HCT116 (cell line): Measurements from ENCODE around the gene IGSF5.

Experiments used
- EZH2 ChIP-seq: fragments of 200-600 bp; sonication (generic); IDR thresholded peaks from 2 replicates; pipeline ENCODE4 v1.6.1; 2017; ENCODE audit warnings: antibody characterized with exemption, mixed run types
- POLR2A ChIP-seq: IDR thresholded peaks from 2 replicates; pipeline ENCODE4 v1.7.0; 2011; ENCODE audit warnings: borderline replicate concordance; ENCODE audit not compliant: insufficient read depth, insufficient read length; ENCODE audit errors: extremely low read depth
- SP1 ChIP-seq: IDR thresholded peaks from 2 replicates; pipeline ENCODE4 v1.6.1; 2012; ENCODE audit warnings: low read depth
- TF ChIP-seq, protein P1 (sequence below), 3 experiments: fragments of 200-600 bp in 1 of 3; sonication (generic) in 1 of 3; IDR thresholded peaks in 2 of 3; conservative IDR thresholded peaks in 1 of 3; 2 replicates each; pipeline ENCODE4 v1.5.1; 2012 to 2017; ENCODE audit warnings: low read depth in 2 of 3, low read length in 2 of 3, antibody characterized with exemption in 1 of 3, borderline replicate concordance in 1 of 3, control low read depth in 1 of 3, mild to moderate bottlenecking in 1 of 3, mixed read lengths in 1 of 3, mixed run types in 1 of 3, moderate library complexity in 1 of 3; ENCODE audit not compliant: insufficient read depth in 1 of 3
- TF ChIP-seq, protein P2 (sequence below): IDR thresholded peaks from 2 replicates; pipeline ENCODE4 v1.6.1; 2012; ENCODE audit warnings: low read depth
- TF ChIP-seq, protein P3 (sequence below): IDR thresholded peaks from 2 replicates; pipeline ENCODE4 v1.6.1; 2012

DNA sequence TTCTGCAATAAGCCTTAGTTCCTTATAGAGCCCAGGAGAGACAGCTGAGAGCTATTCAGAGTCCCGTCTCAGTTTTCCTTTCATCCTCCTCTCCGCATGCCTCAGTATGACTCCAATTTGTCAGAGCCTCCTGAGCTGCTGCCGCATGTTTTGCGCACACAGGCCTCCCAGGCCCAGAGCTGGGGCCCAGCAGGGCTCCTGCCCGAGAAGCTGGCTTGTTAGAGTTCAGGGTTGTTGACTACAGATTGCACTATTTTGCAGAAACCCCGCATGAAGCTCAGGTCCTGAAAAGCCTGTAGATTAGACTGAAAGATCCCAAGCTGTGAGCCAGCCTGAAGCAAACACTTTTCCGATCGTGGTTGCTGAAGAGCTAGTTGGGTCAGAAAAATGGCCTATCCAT lies 51.5 kb downstream of the IGSF5 start:
- TF ChIP-seq, protein P1, sequence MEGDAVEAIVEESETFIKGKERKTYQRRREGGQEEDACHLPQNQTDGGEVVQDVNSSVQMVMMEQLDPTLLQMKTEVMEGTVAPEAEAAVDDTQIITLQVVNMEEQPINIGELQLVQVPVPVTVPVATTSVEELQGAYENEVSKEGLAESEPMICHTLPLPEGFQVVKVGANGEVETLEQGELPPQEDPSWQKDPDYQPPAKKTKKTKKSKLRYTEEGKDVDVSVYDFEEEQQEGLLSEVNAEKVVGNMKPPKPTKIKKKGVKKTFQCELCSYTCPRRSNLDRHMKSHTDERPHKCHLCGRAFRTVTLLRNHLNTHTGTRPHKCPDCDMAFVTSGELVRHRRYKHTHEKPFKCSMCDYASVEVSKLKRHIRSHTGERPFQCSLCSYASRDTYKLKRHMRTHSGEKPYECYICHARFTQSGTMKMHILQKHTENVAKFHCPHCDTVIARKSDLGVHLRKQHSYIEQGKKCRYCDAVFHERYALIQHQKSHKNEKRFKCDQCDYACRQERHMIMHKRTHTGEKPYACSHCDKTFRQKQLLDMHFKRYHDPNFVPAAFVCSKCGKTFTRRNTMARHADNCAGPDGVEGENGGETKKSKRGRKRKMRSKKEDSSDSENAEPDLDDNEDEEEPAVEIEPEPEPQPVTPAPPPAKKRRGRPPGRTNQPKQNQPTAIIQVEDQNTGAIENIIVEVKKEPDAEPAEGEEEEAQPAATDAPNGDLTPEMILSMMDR (IDR thresholded peaks at IDR 0.05 in 2 of 3, conservative IDR thresholded peaks at IDR 0.05 in 1 of 3; ENCODE audit: borderline replicate concordance in 1 of 3, insufficient read depth in 1 of 3, low read depth in 2 of 3, low read length in 2 of 3) = no peak
- TF ChIP-seq EZH2 (no peak), POLR2A (no peak), SP1 (no peak)
- TF ChIP-seq, protein P2, sequence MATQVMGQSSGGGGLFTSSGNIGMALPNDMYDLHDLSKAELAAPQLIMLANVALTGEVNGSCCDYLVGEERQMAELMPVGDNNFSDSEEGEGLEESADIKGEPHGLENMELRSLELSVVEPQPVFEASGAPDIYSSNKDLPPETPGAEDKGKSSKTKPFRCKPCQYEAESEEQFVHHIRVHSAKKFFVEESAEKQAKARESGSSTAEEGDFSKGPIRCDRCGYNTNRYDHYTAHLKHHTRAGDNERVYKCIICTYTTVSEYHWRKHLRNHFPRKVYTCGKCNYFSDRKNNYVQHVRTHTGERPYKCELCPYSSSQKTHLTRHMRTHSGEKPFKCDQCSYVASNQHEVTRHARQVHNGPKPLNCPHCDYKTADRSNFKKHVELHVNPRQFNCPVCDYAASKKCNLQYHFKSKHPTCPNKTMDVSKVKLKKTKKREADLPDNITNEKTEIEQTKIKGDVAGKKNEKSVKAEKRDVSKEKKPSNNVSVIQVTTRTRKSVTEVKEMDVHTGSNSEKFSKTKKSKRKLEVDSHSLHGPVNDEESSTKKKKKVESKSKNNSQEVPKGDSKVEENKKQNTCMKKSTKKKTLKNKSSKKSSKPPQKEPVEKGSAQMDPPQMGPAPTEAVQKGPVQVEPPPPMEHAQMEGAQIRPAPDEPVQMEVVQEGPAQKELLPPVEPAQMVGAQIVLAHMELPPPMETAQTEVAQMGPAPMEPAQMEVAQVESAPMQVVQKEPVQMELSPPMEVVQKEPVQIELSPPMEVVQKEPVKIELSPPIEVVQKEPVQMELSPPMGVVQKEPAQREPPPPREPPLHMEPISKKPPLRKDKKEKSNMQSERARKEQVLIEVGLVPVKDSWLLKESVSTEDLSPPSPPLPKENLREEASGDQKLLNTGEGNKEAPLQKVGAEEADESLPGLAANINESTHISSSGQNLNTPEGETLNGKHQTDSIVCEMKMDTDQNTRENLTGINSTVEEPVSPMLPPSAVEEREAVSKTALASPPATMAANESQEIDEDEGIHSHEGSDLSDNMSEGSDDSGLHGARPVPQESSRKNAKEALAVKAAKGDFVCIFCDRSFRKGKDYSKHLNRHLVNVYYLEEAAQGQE = no peak
- TF ChIP-seq, protein P3, sequence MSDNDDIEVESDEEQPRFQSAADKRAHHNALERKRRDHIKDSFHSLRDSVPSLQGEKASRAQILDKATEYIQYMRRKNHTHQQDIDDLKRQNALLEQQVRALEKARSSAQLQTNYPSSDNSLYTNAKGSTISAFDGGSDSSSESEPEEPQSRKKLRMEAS = no peak
